Spinal cord (tissue), 10 donors: ENCODE results near the gene DYNLT2. TPM values are rescaled to one million over a fixed set of nuclear protein-coding genes. Genes with fewer than 3 reads are reported as not detected.

Source experiments
- DNase-seq, 6 donors: peaks; one replicate each; pipeline versions ENCODE4 v3.0.0 to v3.0.0-alpha.2; 2013 to 2015; ENCODE audit warnings: low spot score in 6 of 6, low read depth in 4 of 6
- H3K27ac ChIP-seq: one replicate; pipeline ENCODE4 v1.5.1; 2013; ENCODE audit warnings: low read depth, low read length, control low read depth
- H3K27me3 ChIP-seq: one replicate; pipeline ENCODE4 v1.6.1; 2013; ENCODE audit warnings: low read length; ENCODE audit not compliant: control insufficient read depth, insufficient read depth
- H3K36me3 ChIP-seq: one replicate; pipeline ENCODE4 v1.6.1; 2013; ENCODE audit warnings: low read length; ENCODE audit not compliant: control insufficient read depth, insufficient read depth
- H3K4me1 ChIP-seq: one replicate; pipeline ENCODE4 v1.6.1; 2013; ENCODE audit warnings: low read length; ENCODE audit not compliant: control insufficient read depth, insufficient read depth
- H3K4me3 ChIP-seq: one replicate; pipeline ENCODE4 v1.5.1; 2013; ENCODE audit warnings: low read depth, low read length, control low read depth
- H3K9me3 ChIP-seq: one replicate; pipeline ENCODE4 v1.6.1; 2013; ENCODE audit warnings: low read length; ENCODE audit not compliant: control insufficient read depth, insufficient read depth
- WGBS: methylation state at CpG from one replicate; pipeline ENCODE4 v1.1.5; 2013; ENCODE audit warnings: missing lambda C conversion rate; ENCODE audit not compliant: insufficient coverage; 5-methylcytosine and 5-hydroxymethylcytosine counted together
- long read RNA-seq, 4 donors: transcript quantifications; one replicate each; lab custom pipeline, GENCODE V29; 2026
- polyA plus RNA-seq, 2 donors: library from polyadenylated mRNA; unstranded; fragments of 120-200 nt; gene quantifications; one replicate each; pipeline ENCODE4 v1.2.1, GENCODE V29; 2013; ENCODE audit not compliant: insufficient read length in 2 of 2
- total RNA-seq, 2 donors: library from RNA; depleted of rRNA in 1 of 2; stranded (reverse); fragments of 120-200 nt in 1 of 2; fragments of >200 nt in 1 of 2; gene quantifications; one replicate each; pipeline versions ENCODE4 v1.2.3 to v1.2.4, GENCODE V29; 2013 to 2014
- donor health status: healthy.

DYNLT2 gene, protein sequence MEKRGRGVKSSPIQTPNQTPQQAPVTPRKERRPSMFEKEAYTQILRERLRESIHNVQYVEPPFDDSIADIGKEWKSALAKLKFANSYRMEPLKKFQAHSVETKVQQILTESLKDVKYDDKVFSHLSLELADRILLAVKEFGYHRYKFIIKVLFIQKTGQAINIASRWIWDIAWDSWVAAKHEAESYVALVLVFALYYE
- 1 to 10 TPM; 3.0 to 4.7 TPM for total RNA-seq
- polyA plus RNA-seq = 1 to 10 TPM; 6.7 to 7.2 TPM
- long read RNA-seq, donor 1, transcript TCTE3-202 (1 exons, 2,078 nt) = major isoform, 13 of 13 reads
- long read RNA-seq, donor 1, partial matches to known transcripts = 0 of 13 reads
- long read RNA-seq, donor 1, other reads (novel, unspliced or antisense) = 0 of 13 reads
- long read RNA-seq, donor 2, partial matches to known transcripts = 0 of 4 reads
- long read RNA-seq, donor 2, other reads (novel, unspliced or antisense) = 0 of 4 reads
- long read RNA-seq, donor 3, partial matches to known transcripts = 0 of 1 reads
- long read RNA-seq, donor 3, other reads (novel, unspliced or antisense) = 0 of 1 reads
- long read RNA-seq, donor 4, transcript TCTE3-202 (1 exons, 2,078 nt) = major isoform, 22 of 22 reads
- long read RNA-seq, donor 4, partial matches to known transcripts = 0 of 22 reads
- long read RNA-seq, donor 4, other reads (novel, unspliced or antisense) = 0 of 22 reads

DNA sequence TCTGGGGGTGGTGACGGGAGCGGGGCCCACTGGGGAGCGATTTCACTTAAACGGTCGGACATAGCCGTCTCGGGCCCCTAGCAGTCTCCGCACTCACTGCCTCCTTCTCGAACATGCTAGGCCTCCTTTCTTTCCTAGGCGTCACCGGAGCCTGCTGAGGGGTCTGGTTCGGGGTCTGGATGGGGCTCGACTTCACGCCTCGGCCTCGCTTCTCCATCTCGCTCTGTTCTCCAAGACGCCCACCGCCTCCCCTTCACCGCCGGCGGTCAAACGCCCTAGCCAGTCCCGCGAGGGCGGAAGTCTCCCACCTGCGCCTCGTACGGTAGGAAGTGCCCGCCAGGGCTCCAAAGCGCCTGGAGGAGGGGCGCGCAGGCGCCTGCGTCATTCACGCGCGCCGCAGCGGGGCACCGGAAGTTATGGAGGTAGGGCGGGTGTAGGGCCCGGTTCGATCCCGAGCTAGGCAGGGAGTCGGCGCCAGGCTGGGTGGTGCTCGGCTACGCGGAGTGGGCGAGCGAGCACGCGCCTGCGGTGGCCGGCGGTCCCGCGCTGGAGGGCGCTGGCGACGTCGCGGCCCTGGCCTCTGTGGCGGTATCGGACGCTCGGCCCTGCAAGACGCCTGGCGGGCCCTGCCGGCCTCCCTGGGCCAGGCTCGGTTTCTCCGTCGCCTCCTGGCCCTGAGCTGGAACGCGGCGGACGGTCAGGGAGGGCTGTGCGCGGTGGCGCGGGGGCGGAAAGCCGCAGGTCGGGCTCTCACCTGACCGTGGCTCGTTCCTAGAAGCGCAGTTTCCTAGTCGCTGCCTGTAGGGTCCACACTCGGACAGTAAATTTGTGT is at the start of gene DYNLT2, which contains the start of gene ERMARD:
Gene DYNLT2, minus strand, starts transcription at position 331 of the 832 bp plus-strand sequence. Its CDS starts 114 bp downstream, at position 217.
Gene ERMARD, plus strand, starts transcription at position 381 of the 832 bp plus-strand sequence. Its CDS starts 36 bp downstream, at position 417.
- H3K36me3 ChIP-seq = no peaks in the 10 kb centered on the region
- DNase-seq = peak; percentile 89 to 98 (median 94)
- peak within 1 kb of the TSS; percentile 80 for H3K4me3 ChIP-seq
- peak within 1 kb of the TSS; percentile 93 for H3K27ac ChIP-seq
- under 1% methylated on average over 87 of the region's 90 CpGs for WGBS
- peaks cover 2% of the 10 kb centered on the region for H3K9me3 ChIP-seq
- H3K4me1 ChIP-seq = peaks cover 8% of the 10 kb centered on the region
- H3K27me3 ChIP-seq = no peaks in the 10 kb centered on the region

DNA sequence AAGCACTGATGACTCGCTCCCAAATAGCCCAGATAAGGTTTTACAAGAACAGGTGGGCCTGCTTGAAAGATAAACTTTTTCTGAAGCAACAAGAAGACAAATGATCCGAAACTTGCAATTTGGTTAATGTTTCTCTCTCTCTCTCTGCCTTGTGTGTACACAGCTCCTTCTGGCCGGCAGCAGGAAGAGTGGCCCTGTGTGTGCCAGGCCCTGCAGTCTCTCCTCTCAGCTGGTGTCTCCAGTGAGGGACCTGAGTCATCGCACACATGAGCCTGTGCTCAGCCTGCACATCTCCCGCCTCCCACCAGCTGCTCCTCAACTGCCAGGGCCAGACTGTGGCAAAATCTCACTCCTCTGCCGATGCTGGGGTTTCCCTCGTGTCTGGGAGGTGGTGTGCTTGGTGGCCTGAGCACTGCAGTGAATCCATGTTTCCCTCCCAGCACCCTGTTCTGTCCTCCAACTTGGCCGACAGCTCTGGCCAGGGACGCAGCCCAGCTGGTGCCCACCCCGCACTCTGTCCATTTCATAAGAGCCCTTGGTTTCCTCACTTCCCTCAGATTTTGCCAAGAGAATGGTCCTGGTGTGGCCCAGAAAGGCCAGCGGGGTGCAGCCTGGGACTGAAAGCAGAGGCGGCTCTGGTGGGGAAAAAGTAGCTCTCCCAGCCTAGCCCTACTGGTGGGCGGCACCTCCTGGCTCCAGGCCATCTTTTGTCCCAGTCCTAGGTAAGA is 49.5 kb upstream of the DYNLT2 start:
- H3K27ac ChIP-seq = no peak overlapping the region
- DNase-seq = peak in 2 of 6 donors; percentile 23 to 30

DNA sequence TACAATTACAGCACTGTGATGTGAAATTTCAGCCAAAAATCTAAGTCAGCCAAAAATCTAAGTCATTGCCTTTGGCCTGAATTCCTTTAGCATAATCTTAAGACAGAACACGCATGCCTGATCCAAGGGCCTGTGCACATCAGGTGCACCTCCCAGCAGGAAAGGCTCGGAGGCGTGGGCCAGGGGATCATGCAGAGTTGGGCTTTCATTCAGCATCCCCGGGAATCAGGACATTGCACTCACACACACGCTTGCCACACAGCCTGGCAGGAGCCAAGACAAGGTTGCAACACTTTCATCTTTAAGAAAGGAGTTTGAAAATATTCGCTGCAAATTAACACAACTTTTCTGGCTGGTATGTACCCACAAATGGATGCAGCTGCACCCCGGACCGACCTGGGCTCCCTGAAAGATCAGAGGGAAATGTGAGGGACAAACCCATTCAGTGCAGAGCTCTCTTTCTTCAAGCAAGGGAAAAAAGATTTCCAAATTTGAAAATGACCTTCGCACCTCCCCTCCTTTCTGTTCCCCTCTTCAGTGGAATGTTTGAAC is 48.8 kb upstream of the DYNLT2 start:
- DNase-seq = no peak
- H3K4me1 ChIP-seq = peaks cover 24% of the 10 kb centered on the region
- peaks cover 12% of the 10 kb centered on the region for H3K36me3 ChIP-seq
- 57% methylated on average over 8 of the region's 9 CpGs for WGBS
- no peak overlapping the region for H3K4me3 ChIP-seq
- no peak overlapping the region for H3K27ac ChIP-seq
- no peaks in the 10 kb centered on the region for H3K9me3 ChIP-seq
- H3K27me3 ChIP-seq = no peaks in the 10 kb centered on the region

More for the DNA sequence above, 49.5 kb upstream of the DYNLT2 start:
- no peak overlapping the region for H3K4me3 ChIP-seq
- H3K36me3 ChIP-seq = peaks cover 12% of the 10 kb centered on the region
- H3K9me3 ChIP-seq = no peaks in the 10 kb centered on the region
- WGBS = 67% methylated on average over 11 of the region's 13 CpGs
- no peaks in the 10 kb centered on the region for H3K27me3 ChIP-seq
- H3K4me1 ChIP-seq = peaks cover 24% of the 10 kb centered on the region

DNA sequence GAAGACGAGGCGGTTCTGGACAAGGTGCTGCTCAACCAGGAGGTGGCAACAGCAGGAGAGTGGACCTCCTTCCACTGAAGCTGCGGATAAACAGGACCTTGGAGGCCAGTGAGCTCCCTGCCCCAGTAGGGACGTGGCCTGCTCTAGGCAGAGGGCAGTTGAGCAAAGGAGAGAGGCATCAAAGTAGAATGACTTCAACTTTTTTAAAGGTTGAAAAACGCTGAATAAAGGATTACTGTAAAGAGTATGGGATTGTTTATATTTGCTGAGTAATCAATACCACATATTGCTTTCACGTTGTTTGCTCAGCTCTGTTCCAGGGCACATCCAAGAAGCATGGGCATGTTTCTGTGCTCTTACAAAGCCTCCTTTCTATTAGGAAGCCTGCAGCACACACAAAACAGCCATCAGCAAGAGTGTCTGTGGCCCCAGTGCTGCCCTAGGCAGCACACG is 48.1 kb upstream of the DYNLT2 start:
- Histone ChIP-seq H3K9me3 (no peaks in the 10 kb centered on the region), H3K27me3 (no peaks in the 10 kb centered on the region), H3K4me1 (peaks cover 24% of the 10 kb centered on the region), H3K4me3 (no peak overlapping the region), H3K27ac (no peak overlapping the region), H3K36me3 (peaks cover 12% of the 10 kb centered on the region)
- DNase-seq = peak in 2 of 6 donors; percentile 37 to 48
- 66% methylated on average over 4 of the region's 7 CpGs for WGBS

DNA sequence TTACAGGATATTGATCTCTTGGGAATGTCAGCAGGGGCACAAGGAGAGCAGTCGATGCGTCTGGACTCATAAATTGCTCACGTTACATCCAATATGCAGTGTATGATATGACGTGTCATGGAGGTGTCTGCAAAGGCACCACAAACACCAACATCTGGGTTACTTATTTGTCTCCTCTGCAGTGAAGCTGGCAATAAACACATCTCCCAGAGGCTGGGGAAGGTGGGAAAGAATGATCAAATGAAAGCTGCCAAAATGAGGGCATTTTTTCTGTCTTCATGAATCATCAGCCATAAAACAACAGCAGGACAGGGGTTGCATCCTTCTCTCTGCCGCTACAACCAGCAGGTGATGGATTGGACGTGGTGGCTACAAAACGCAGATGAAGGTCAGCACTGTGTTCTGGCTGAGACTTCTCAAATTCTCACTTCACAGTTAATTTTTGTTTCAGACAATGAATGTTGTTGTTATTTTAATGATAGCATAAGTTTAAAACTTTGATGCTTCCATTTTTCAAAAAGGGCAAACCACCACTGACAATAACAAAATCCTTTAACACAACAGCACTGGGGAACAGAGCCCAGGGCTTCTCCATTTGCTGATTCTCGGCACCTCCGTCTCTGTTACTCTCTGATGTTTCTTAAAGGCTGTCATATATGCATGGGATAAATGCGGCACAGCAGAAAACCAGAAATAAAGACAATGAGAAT is 47.5 kb upstream of the DYNLT2 start:
- H3K27ac ChIP-seq = no peak overlapping the region
- peaks cover 24% of the 10 kb centered on the region for H3K4me1 ChIP-seq
- peaks cover 12% of the 10 kb centered on the region for H3K36me3 ChIP-seq
- 80% methylated on average over 4 of the region's 10 CpGs for WGBS
- H3K4me3 ChIP-seq = no peak overlapping the region
- H3K27me3 ChIP-seq = no peaks in the 10 kb centered on the region
- peak in 1 of 6 donors; percentile 19 for DNase-seq
- no peaks in the 10 kb centered on the region for H3K9me3 ChIP-seq

DNA sequence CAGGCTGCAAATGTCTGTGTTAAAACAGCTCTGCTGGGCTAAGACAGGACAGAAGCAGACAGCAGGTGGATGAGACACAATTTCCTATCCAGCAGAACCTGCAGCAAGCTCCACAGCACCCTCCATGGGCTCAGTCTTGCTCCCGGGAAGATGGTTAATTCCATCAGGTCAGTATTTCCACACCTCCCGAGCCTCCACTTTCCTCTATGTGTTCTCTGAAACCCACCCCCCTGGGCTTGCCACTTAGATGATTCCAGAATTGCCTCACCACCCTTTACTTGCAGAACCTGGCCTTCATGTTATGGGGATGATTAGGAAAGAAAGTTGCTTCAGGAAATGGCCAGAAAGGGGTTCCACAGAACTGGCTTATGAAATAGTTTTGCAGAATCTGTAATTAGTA is 43.8 kb upstream of the DYNLT2 start:
- Histone ChIP-seq H3K36me3 (no peaks in the 10 kb centered on the region), H3K4me1 (peaks cover 17% of the 10 kb centered on the region), H3K4me3 (no peak overlapping the region), H3K9me3 (no peaks in the 10 kb centered on the region), H3K27me3 (no peaks in the 10 kb centered on the region), H3K27ac (no peak overlapping the region)
- 78% methylated on average over 2 of the region's 2 CpGs for WGBS
- no peak for DNase-seq

DNA sequence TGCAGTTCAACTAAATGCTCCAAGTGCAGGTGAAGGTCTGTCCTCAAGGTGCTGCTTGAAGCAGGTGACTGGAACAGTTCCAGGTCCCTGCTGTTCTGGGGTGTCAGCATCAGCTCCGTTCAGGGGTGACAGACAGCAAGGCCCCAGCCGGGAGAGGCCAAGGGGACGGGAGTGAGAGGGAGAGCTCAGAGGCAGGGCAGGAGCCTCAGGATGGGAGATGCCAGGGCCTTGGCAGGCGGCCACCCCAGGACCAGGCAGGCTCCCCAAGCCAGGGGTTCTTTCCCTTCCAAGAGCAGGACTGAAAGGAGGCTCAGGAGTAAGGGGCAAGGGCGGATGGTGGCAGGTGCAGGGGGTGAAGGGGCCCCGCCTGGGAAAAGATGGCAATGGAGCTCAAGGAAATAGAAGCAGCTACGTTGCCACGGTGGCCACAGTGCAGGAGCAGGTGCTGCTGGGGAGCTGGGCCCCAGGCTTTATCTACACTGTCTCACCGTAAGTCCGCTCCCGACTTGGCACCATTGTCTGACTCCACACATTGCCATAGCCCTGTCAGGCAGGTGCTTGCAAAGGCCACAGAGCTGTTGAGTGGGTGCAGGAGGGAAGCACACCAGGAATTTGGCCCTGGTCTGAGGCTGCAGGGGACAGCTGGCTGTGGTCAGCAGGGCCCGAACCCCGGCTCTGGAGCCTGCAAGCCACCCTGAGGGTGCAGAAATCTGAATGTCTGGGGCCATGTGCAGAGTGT is 43.1 kb upstream of the DYNLT2 start:
- H3K9me3 ChIP-seq = no peaks in the 10 kb centered on the region
- H3K27me3 ChIP-seq = no peaks in the 10 kb centered on the region
- 67% methylated on average over 13 of the region's 13 CpGs for WGBS
- DNase-seq = no peak
- no peak overlapping the region for H3K4me3 ChIP-seq
- peaks cover 18% of the 10 kb centered on the region for H3K4me1 ChIP-seq
- no peak overlapping the region for H3K27ac ChIP-seq
- no peaks in the 10 kb centered on the region for H3K36me3 ChIP-seq

DNA sequence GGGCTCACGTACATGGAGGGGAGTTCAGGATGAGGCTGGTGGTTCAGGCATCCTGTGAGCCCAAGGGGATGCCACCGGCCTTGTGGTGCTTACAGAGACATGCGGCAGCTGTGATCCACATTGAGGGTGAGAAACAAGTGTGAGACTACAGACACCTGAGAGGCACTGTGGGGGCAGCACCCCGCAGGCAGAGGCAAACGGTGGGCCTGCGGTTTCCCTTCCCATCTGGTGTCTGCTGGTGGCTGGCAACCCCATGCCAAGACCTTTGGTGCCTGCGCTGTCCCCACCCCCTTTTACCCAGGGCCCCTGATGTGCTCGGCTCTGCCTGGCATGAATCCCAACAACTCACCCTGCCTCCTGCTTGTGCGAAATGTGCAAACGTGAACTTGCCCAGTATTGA is 42.0 kb upstream of the DYNLT2 start:
- no peak for DNase-seq
- Histone ChIP-seq H3K27me3 (no peaks in the 10 kb centered on the region), H3K4me3 (no peak overlapping the region), H3K27ac (no peak overlapping the region), H3K36me3 (no peaks in the 10 kb centered on the region), H3K4me1 (peaks cover 18% of the 10 kb centered on the region), H3K9me3 (no peaks in the 10 kb centered on the region)
- WGBS = 74% methylated on average over 10 of the region's 10 CpGs
